NCI-H2171 treated with DMSO at 0.1 percent for 48 hours (cell line): ENCODE data around the gene LCP2.

ENCODE experiments used
- DNase-seq: peaks from one replicate; lab custom pipeline; 2025; lab: John Stamatoyannopoulos, UW

LCP2 gene

GRCh38 chr5:170297589-170298462 is at the start of gene LCP2:
Gene LCP2 (minus strand): TSS chr5:170297777. CDS start chr5:170297611, 166 bp downstream.
- DNase-seq: no peak

- no peak for DNase-seq
Observed at GRCh38 chr5:170347022-170347567, 49.5 kb upstream of the LCP2 start.

- no peak for DNase-seq
Observed at GRCh38 chr5:170345971-170346370, 48.4 kb upstream of the LCP2 start.

GRCh38 chr5:170343177-170343576 is 45.6 kb upstream of the LCP2 start:
- no peak for DNase-seq

- no peak for DNase-seq
Observed at GRCh38 chr5:170342153-170342725, 44.7 kb upstream of the LCP2 start.

- no peak for DNase-seq
Observed at GRCh38 chr5:170341545-170341944, 44.0 kb upstream of the LCP2 start.

GRCh38 chr5:170339780-170340167 is 42.2 kb upstream of the LCP2 start:
- DNase-seq: no peak

GRCh38 chr5:170338933-170339779 is 41.6 kb upstream of the LCP2 start:
- no peak for DNase-seq

GRCh38 chr5:170338291-170338690 is 40.7 kb upstream of the LCP2 start:
- no peak for DNase-seq

GRCh38 chr5:170337045-170337733 is 39.6 kb upstream of the LCP2 start:
- no peak for DNase-seq

GRCh38 chr5:170336065-170336464 is 38.5 kb upstream of the LCP2 start:
- no peak for DNase-seq

GRCh38 chr5:170334626-170335025 is 37.0 kb upstream of the LCP2 start:
- DNase-seq: no peak

- DNase-seq: no peak
Observed at GRCh38 chr5:170333161-170333910, 35.8 kb upstream of the LCP2 start.

- no peak for DNase-seq
Observed at GRCh38 chr5:170332058-170332457, 34.5 kb upstream of the LCP2 start.

GRCh38 chr5:170330568-170331054 is 33.0 kb upstream of the LCP2 start:
- no peak for DNase-seq

- no peak for DNase-seq
Observed at GRCh38 chr5:170329524-170329923, 31.9 kb upstream of the LCP2 start.

- no peak for DNase-seq
Observed at GRCh38 chr5:170327829-170328228, 30.3 kb upstream of the LCP2 start.

- DNase-seq: no peak
Observed at GRCh38 chr5:170327168-170327567, 29.6 kb upstream of the LCP2 start.

- DNase-seq: no peak
Observed at GRCh38 chr5:170319301-170319700, 21.7 kb upstream of the LCP2 start.

- DNase-seq: no peak
Observed at GRCh38 chr5:170317499-170317898, 19.9 kb upstream of the LCP2 start.

GRCh38 chr5:170316937-170317336 is 19.4 kb upstream of the LCP2 start:
- no peak for DNase-seq
